ENCODE data around the gene USH1C.
A peak's percentile ranks its signal among the peaks of the same experiment; 100 is the strongest.

DNA sequence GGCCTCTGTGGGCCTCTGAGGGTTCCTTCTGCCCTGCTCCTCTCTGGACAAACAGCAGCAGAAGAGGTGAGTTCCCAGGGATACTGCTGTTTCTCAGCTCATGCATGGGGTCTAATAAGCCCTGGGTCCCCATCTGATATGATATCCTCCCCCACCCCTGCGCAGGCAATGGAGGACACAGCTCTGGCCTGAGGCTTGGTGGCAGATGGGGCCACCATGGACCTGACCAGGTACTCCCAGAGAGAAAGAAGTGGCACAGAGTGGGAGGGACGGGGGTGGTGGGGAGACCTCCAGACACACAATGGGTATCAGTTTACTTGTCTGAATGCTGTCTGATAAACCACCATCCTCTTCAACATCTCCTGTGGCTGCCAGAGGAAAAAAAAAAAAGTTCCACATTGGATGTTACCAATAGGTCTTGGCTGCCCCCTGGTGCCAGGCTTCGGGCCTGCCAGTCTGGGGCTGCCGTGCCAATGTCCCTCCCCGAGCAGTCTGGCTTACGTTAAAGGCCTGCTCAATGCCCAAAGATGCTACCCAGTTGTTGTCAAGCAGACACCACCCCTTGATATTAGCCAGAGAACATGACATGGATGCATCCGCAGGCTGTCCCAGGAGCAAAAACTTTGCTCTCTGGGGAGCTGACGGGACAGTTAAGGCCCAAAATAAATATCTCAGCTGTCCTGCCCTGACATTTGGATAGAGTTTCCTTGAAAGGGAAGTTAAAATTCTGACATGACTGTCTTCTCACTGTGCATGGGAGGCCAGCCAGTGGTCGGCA lies 39.7 kb downstream of the USH1C start:
- TF ChIP-seq, protein P1, sequence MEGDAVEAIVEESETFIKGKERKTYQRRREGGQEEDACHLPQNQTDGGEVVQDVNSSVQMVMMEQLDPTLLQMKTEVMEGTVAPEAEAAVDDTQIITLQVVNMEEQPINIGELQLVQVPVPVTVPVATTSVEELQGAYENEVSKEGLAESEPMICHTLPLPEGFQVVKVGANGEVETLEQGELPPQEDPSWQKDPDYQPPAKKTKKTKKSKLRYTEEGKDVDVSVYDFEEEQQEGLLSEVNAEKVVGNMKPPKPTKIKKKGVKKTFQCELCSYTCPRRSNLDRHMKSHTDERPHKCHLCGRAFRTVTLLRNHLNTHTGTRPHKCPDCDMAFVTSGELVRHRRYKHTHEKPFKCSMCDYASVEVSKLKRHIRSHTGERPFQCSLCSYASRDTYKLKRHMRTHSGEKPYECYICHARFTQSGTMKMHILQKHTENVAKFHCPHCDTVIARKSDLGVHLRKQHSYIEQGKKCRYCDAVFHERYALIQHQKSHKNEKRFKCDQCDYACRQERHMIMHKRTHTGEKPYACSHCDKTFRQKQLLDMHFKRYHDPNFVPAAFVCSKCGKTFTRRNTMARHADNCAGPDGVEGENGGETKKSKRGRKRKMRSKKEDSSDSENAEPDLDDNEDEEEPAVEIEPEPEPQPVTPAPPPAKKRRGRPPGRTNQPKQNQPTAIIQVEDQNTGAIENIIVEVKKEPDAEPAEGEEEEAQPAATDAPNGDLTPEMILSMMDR (IDR thresholded peaks at IDR 0.05): peak; percentile 54 to 79 (median 76)
- no peak for TF ChIP-seq POLR2A (IDR thresholded peaks at IDR 0.05)

Data from testis (tissue), 2 donors.